ENCODE results near the gene AHRR.

The AHRR gene

GRCh38 chr5:347712-348284, 26.3 kb downstream of the AHRR start:
- no peak for DNase-seq

- DNase-seq: no peak
Measured at GRCh38 chr5:348726-349125, 27.2 kb downstream of the AHRR start.

- DNase-seq: no peak
Measured at GRCh38 chr5:350355-350754, 28.8 kb downstream of the AHRR start.

GRCh38 chr5:351084-351920, 29.8 kb downstream of the AHRR start:
- DNase-seq: no peak

- no peak for DNase-seq
Measured at GRCh38 chr5:351921-352245, 30.4 kb downstream of the AHRR start.

- no peak for DNase-seq
Measured at GRCh38 chr5:352639-353611, 31.4 kb downstream of the AHRR start.

- no peak for DNase-seq
Measured at GRCh38 chr5:353612-354580, 32.4 kb downstream of the AHRR start.

GRCh38 chr5:354581-355378, 33.3 kb downstream of the AHRR start:
- no peak for DNase-seq

- DNase-seq: no peak
Measured at GRCh38 chr5:355379-355935, 33.9 kb downstream of the AHRR start.

- no peak for DNase-seq
Measured at GRCh38 chr5:355958-356357, 34.4 kb downstream of the AHRR start.

GRCh38 chr5:359301-359897, 37.9 kb downstream of the AHRR start:
- no peak for DNase-seq

- no peak for DNase-seq
Measured at GRCh38 chr5:360257-361027, 38.9 kb downstream of the AHRR start.

- no peak for DNase-seq
Measured at GRCh38 chr5:362189-362588, 40.7 kb downstream of the AHRR start.

GRCh38 chr5:362978-363765, 41.7 kb downstream of the AHRR start:
- DNase-seq: no peak

- DNase-seq: no peak
Measured at GRCh38 chr5:364497-364896, 43.0 kb downstream of the AHRR start.

- no peak for DNase-seq
Measured at GRCh38 chr5:366541-367357, 45.2 kb downstream of the AHRR start.

- DNase-seq: no peak
Measured at GRCh38 chr5:367358-368130, 46.0 kb downstream of the AHRR start.

Data from activated T-cell treated with anti-CD3 and anti-CD28 coated beads for 4 hours (primary cell).